HPDE6-E6E7 (cell line): ENCODE results near the gene MPPED1.

ENCODE experiments used
- DNase-seq: peaks from one replicate; pipeline ENCODE4 v3.0.0; 2011; ENCODE audit warnings: missing footprints; ENCODE audit errors: extremely low spot score

The MPPED1 gene

DNA sequence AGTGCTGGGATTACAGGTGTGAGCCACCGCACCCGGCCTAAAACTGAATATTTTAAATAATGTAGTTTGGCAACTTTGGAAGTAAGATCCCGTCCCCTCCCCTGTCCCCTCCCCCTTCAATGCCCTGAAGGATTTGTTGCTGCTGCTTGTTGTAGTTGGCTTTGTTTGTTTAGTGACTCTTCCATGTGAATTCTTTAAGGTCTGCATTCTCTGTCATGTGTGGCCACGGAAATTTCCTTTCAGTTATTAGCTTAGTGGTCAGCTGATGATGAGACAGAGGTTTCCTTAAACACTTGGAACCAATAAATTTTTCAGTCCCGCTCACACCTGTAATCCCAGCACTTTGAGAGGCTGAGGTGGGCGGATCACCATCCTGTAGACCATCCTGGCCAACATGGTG, 109.9 kb downstream of the MPPED1 start:
- no peak for DNase-seq

DNA sequence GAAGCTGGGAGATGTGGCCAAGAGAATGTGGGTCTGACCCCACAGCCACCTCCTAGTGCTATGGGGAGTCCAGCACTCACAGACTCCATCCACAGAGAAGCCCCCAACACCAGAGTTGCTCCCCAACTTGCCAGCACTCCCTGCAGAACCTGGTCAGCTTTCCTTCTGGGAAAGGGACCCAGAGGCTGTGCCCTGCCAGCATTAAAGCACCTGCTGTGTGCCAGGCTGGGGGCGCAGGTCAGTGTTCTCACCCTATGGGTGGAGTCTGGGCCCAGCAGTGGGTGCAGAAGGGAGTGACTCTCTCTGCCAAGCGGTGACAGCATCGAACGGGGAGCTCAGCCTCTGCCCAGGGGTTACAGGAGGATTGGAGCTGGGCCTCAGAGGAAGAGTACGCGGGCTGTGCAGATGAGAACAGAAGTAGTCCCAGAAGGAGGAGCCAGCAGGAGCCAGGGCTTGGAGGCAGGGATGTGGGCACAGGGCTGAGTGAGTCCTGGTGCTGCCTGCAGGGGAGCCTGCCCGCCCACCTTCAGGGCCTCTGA, 114.4 kb downstream of the MPPED1 start:
- no peak for DNase-seq

DNA sequence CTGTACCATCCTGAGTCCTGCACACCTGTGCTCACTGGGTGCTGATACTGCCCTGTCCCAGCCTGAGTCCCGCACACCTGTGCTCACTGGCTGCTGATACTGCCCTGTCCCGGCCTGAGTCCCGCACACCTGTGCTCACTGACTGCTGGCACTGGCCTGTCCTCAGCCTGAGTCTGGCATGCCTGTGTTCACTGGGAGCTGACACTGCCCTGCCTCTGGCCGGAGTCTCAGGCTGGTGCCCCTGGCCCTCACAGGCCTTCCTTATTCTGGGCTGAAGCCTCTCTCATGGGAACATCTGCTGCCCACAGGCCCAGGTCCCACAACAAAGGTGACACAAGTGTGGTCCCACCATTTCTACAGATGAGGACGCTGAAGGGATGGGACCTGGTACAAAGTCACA, 115.1 kb downstream of the MPPED1 start:
- no peak for DNase-seq

DNA sequence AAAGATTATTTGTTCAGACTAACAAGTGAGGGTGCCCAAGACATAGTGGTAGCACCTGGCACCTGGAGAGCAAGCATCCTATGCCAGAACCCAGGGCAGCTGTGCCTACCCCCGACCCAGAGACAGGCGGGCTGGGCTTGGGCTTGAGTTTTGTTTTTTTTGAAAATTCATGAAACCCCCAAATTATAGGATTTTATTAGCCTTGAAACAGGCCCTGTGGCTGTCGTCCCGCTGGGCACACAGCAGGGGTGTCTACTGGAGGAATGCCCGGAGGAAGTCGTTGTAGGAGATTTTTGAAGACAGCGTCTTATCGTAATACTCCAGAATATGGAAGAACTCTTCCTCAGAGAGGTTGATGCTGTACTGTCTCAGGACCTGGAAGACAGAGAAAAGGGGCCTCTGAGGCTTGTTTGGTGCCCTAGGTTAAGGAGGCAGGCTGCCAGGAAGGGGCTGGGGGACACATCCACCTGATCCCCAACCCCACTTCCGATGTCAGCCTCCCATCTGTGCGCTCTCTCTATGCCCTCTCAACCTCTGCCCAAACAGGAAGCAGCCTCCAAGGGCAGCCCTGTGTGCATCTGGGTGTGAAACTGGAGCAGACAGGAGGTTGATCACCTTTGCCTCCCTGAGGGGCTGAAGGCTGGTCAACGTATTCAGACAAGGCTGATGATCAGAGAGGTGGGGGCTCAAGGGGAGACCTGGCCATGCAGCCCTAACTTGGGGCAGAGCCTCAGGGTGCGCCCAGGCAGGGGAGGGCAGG, 117.0 kb downstream of the MPPED1 start:
- DNase-seq = no peak

DNA sequence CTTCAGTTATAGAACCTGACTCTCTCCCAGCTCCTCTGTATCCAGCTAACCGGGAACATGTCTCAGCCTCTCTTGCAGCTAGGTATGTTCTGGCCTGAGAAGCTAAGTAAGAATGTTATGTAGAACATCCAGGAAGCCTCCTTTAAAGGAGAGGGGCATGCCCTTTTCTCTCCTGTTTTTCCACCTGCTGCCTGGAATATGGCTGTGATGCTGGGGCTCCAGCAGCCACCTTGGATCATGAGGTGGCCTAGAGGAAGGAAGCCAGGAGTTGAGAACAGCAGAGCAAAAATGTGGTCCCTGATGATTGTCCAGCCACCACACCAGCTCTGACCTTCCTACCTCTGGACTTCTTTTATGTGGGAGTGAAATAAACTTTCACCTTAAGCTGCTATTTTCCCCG, 117.6 kb downstream of the MPPED1 start:
- DNase-seq = no peak

DNA sequence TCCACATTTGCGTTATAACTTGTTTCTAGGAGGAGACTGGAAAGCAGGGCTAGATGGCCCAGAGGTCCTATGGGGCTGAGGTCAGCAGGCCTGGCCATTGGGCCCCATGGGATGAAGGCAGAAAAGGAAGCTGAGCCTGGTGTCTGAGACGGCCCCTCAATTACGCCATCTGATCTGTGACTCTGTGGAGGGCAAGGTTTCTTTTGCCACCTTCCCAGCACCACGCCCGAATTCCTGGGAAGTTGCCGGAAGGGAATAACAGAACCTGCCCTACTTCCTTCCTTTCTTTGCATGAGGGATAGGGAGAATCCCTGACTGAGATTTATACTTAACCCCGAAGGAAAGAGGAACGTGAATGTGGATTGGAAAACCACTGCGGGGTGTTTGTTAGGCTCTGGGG, 118.1 kb downstream of the MPPED1 start:
- DNase-seq = no peak

DNA sequence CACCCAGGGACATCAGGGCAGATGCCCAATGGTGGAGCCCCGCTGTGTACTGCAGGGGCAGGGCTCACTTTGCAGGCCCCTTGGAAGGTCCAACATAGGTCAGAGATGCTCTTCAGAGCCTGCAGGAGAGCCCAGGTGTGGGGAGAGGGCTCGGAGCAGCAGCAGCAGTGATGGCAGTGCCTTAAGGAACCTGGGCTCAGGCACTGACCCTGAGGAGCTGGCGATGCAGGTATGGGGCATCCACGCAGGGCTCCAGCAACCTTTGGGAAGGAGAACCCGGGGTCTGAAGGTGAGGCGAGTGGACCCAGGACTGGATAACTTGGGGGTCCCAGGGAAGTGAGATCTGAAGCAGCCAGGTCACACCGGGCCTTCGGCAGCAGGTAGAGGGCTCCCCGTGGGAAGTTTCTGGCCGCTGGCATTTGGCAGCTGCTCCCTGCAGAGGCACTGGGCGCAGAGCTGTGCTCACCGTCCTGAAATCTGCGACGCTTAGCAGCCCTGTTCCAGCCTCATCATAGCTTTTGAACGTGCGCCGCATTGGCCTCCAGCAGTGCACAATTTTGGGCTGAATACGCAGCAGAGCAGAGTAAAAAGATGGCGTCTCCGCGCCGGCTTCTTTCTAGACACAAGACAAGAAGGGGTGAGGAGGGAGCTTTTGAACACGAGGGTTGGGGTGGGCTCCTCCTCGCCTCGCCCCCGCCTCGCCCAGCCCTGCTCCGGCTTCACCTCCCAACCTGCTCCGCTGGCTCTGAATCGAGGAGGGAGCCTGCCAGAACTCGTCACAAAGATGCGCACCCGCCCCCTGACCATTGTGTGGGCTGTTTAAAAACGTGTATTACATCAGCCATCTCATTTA, 118.8 kb downstream of the MPPED1 start:
- no peak for DNase-seq

DNA sequence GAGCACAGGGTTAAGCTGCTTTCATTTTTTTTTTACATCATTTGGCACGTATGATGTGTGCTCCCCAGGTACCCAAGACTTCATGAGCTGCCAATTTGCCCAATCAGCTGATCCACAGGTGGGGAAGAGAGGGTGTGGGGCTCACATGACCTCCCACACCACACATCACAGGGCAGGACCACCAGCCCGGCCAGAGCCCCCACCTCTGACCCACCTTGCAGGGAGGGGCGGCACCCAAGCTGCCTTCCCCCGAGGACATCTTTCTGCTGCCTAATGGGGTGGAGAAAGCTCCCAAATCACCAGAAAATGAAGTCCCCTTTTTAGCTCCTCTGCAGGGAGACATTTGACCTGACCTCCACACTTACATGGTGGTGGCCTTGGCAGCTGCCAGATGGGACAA, 119.8 kb downstream of the MPPED1 start:
- no peak for DNase-seq

DNA sequence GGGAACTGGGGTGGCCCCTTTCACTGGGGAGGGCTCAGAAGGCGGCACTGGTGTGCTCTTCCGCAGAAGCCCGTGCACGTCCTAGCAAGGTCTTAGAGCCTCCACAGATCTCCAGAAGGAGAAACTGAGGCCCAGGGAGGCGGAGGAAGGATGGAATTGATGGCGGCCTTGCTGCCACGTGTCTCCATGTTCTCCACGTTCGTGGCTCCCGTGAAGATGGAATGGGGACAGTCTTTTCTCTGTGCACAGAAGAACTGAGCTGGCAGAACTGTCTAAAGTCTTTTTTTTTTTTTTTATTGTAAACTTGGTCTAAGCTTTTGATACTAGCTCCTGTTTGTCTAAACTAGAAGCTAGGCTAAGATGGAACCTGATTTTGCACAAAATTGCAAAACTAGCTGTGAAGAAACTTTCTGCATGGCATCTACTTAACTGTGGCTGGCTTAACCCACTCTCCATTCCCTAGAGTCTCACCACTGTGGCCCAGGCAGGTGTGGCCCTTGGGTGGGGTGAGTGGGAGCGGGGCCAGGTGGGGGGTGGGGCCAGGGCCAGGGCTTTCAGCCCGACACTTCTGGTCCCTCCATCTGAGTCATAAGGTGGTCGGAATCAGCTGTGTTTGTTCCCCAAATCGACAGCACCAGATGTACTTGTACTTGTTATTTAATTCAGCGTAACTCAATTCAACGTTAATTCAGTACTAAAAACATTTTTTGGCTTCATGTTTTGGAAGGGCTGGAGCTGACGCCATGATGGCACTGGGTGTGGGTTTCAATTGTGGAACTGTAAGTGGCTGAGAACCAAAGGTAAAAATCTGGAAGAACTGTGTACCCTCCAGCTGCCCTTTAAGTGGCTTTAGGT, 120.7 kb downstream of the MPPED1 start:
- no peak for DNase-seq

DNA sequence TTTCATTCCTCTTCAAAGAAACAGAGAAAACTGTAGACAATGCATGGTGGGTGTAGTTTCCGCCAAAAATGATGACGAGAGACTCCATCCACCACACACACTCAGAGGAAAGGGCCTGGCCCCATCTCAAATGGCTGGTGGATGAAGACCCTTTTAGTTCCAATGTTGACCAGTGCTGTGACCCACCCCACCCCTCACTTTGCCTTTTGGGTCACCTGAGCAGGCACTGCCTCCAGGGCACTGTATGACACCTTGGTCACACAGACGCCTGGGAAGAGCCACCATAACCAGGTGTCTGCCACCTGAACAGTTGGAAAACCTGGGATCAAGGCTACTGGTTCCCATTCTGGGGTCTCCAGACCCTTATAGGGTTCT, 121.3 kb downstream of the MPPED1 start:
- DNase-seq = no peak

DNA sequence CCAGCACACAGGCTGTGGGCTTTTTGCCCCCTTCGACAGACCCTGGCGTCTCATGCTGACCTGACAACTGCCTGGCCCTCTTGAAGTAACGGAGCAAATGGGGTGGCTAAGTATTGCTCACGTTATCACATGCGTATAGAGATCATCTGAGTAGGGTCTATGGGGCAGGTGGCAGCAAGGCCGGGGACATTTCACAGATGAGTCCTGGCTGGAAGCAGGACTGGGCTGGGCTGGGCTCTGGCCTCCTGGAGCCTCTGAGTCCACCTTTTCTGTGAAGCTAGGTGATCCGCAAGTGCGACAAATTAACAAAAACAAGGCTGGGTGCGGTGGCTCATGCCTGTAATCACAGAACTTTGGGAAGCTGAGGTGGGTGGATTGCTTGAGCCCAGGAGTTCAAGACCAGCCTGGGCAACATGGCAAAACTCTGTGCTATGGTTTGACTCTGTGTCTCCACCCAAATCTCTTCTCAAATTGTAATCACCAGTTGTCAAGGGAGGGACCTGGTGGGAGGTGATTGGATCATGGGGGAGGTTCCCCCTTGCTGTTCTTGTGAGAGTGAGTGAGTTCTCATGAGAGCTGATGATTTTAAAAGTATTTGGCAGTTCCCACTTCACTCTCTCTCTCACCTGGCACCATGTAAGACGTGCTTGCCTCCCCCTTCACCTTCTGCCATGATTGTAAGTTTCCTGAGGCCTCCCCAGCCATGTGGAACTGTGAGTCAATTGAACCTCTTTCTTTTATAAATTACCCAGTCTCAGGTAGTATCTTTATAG, 122.0 kb downstream of the MPPED1 start:
- no peak for DNase-seq

DNA sequence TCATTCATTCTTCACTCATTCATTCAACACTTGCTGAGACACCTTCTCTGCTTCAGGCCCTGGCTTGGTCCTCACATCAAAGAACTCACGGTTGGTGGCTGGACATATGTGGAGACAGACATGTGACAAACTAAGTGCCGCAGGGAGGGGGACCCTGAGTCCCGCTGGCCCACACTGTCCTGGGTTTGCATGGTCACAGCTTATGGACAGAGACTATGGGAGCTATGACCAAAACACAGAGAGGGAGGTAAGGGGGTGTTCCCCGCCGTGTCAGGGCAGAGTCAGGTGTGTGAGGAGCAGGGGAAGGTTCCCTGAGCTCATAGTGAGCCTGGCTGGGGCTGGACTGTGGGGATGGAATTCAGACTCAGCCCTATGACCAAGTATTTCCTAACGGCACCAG, 123.1 kb downstream of the MPPED1 start:
- DNase-seq = no peak

DNA sequence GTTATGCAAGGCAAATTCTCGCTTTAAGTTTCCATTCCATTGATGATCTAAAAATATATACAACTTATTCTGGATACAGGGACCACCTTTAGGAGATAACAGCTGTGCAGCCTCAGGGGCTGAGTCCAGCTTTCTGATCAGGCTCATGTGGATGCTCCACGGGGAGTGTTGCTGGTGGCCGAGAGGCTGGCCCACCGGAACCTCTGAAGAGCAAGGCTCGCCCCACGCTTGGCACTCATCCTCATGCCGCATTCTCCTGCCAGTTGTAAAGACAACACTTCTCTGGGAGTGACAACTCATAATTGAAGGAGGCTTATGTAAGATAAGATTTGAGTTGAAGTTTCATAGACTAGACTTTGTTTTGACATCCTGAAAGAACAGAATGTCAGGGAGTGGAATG, 123.5 kb downstream of the MPPED1 start:
- no peak for DNase-seq

DNA sequence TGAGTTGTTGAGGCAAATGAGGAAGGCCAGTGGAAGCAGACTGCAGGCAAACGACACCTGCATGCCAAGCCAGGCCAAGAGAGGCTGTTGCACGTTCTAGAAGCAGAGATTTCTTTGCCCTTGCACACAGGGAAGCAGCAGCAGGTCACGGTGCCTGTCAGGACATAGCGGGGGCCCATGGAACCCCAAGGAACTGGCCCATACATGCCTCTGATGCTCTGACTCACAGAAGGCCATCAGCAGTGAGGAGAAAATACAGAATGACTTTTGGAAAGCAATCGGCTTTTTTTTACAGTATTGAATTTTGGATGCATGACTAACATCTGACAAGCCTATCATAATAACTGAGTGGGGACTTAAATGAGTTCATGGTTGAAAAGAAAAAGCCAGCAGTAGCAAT, 123.9 kb downstream of the MPPED1 start:
- peak; percentile 15 for DNase-seq

DNA sequence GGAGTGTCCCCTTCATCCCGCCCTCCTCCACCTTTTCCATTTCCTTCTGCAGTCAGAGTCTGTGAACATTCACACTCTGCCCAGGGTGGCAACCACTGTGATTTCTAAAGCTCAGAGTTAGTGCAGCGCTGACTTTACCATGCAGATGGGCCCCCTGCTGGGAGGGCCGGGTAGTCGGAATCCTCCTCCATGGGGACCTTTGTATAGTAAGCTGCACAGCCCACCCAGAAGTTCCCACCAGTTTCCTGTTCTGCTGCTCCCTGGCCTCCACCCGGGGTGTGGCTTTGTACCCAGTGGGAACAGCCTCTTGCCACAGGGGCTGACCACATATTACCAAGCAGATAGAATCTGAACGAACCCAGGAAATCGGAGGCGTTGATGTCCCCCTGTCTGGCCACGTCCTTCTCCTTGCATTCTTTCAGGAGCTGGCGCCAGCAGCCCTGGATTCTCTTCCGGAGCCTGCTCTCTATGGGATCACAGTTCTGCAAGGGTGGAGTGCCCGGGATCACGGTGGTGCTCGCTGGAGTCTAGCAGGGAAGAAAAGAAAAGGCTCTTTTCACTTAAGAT, 125.3 kb downstream of the MPPED1 start:
- DNase-seq = no peak

DNA sequence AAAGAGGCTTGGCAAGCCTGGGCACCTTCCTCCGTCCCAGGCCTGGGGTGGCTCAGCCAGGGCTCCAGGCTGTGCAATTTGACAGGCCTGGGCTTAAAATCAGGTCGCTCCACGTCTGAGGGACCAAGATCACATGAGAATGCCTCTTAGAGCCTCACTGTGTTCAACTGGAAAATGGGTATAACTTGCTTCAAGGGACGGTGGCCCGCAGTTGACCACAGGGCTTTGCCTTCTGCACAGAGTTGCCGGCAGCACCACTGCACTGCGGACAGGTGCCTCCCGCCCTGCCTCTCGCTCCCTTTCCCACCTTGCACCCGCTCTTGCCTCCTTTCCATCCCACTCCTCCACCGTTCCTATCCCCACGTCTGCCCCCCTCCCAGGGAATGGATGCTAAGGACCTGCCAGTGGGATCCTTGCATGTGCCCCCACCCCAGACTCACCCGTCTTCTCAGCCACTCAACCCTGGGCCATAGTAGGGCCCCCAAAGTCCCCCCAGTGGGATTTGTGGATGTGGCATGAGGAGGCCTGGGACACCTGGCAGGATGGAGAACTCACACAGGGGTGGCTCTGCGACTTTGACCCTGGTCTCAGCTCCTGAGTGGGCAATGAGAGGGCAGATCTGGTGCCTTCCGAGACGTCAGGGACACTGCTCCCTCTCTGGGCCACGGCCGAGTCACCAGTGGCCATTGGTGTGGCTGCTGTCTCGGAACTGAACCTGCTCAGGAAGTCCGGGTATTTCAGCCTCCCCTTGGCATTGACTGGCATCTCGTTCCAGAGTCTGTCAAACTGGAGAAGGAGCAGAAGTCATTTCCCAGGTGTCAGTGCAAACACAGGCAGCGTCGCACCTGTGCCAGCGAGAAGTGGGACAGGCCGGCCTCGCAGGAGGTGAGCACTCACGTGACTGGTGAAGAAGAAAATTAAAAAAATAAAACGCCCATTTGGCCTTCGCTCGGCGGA, 128.0 kb downstream of the MPPED1 start:
- DNase-seq = no peak

DNA sequence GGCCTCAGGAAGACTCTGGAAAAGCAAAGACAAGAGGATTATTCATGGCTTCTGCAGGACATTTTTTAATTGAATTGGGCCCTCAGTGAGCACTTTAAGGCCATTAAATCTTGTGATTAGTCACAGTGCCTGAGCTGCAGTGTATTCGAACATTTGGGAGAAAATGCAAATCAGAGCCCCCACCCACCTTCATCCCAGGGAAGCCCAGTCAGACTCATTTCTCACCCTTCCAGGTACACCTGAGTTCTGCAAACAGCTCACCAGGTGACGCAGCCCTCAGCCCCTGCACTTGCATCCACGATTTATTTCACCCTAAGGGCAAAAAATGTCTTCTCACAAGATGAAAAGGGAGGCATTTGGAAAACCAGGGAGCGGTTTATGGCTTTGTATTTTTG, 128.7 kb downstream of the MPPED1 start:
- no peak for DNase-seq

DNA sequence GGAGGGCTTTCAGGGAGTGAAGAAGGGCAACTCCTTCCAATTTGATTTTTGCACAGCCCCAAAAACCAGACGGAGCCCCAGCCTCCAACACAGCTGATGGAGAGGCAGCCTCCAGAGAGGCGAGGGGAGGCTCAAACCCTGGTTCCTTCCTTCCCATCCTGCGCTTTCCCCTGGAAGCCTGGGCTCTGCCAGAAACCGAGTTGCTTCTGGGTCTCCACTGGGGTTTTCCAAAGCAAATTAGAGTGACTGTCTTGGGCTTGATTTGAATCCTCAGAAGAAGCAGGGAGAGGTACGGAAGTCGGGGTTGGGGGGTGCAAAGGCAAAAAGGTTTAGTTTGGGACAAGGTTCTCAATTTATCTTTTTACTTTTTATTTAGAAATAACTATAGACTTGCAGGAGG, 129.2 kb downstream of the MPPED1 start:
- DNase-seq = no peak

DNA sequence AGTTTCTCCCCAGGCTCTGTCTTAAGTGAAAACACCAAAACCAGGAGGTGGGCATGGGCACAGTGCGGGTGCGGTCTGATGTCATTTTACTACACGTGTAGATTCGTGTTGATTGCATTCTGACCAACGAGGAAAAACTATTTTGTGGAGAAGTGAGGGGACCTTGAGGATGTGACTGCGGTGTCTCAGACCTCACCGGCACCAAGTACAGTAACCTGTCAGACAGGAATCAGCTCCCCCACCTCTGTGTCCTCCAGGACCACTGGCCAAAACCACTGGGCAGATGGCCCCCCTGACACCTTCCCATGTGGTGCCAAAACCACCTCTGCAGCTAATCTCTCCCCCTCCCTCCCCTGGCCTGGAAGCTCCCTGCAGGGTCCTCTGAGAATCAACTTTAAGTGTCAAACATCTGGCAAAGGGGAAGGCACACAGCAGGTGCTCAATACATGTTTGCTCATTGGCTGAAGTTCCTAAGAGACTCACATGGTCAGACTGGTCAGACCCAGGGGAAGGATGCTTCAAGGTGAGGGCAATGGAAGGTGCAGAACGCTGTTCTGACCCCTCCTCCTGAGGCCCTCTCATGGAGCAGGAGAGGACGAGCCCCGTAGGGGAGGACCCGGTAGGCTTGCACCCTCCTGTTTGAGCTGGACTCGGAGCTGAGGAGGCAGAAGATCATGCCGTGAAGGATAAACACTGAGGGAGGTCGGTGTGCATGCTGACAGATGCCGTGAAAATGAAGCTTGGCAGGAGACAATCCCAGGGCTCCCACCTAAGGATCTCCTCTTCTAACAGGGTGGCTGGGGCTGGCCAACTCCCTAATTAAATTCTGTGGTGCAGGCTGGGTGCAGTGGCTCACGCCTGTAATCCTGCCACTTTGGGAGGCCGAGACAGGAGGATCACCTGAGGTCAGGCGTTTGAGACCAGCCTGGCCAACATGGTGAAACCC, 129.9 kb downstream of the MPPED1 start:
- DNase-seq = no peak
